ENCODE results near the gene USP49.
"Not testable (repeated sequence)": the region's sequence is repeated elsewhere in the genome, so short reads cannot be mapped to it uniquely, and the experiment has no call there.

Gene USP49
- long read RNA-seq, partial matches to known transcripts: 10 of 35 reads
- long read RNA-seq, other reads (novel, unspliced or antisense): 25 of 35 reads

- Histone ChIP-seq H3K27ac (replicated peaks) (peak within 1 kb of the TSS; percentile 80), H3K4me3 (replicated peaks; ENCODE audit: insufficient read depth, low read length) (peak within 1 kb of the TSS; percentile 76), H3K27me3 (ENCODE audit: insufficient read depth, poor library complexity, severe bottlenecking) (no peaks in the 10 kb centered on the region)
- TF ChIP-seq REST (IDR thresholded peaks at IDR 0.05; ENCODE audit: insufficient replicate concordance, low read depth) (no peak), GABPA (IDR thresholded peaks at IDR 0.05; ENCODE audit: low read depth) (no peak), SPI1 (IDR thresholded peaks at IDR 0.05; ENCODE audit: borderline replicate concordance, low read depth) (no peak), POLR2AphosphoS5 (IDR thresholded peaks at IDR 0.05; ENCODE audit: low read depth) (no peak), CTCF (IDR thresholded peaks at IDR 0.05; ENCODE audit: insufficient read depth, low read length) (no peak)
- peak; percentile 77 to 87 for DNase-seq (ENCODE audit: low read depth in 1 of 2, low spot score in 1 of 2)
Observed at GRCh38 chr6:41895300-41896233, at the start of gene USP49. Gene USP49, minus strand, starts transcription at chr6:41895375. Its CDS starts 88,392 bp downstream, at chr6:41806983.

- no peak for DNase-seq (ENCODE audit: low read depth in 1 of 2, low spot score in 1 of 2)
- H3K27me3 ChIP-seq (ENCODE audit: insufficient read depth, poor library complexity, severe bottlenecking): no peaks in the 10 kb centered on the region
- no peak overlapping the region for H3K4me3 ChIP-seq (replicated peaks; ENCODE audit: insufficient read depth, low read length)
- H3K27ac ChIP-seq (replicated peaks): no peak overlapping the region
- TF ChIP-seq REST (IDR thresholded peaks at IDR 0.05; ENCODE audit: insufficient replicate concordance, low read depth) (no peak), CTCF (IDR thresholded peaks at IDR 0.05; ENCODE audit: insufficient read depth, low read length) (no peak), GABPA (IDR thresholded peaks at IDR 0.05; ENCODE audit: low read depth) (no peak), POLR2AphosphoS5 (IDR thresholded peaks at IDR 0.05; ENCODE audit: low read depth) (no peak), SPI1 (IDR thresholded peaks at IDR 0.05; ENCODE audit: borderline replicate concordance, low read depth) (no peak)
Observed at GRCh38 chr6:41943456-41943855, 48.3 kb upstream of the USP49 start.

GRCh38 chr6:41942882-41943281 lies 47.7 kb upstream of the USP49 start:
- H3K27ac ChIP-seq (replicated peaks); DNase-seq (ENCODE audit: low read depth in 1 of 2, low spot score in 1 of 2); H3K4me3 ChIP-seq (replicated peaks; ENCODE audit: insufficient read depth, low read length); H3K27me3 ChIP-seq (ENCODE audit: insufficient read depth, poor library complexity, severe bottlenecking): not testable (repeated sequence)

- Histone ChIP-seq H3K27ac (replicated peaks) (peak overlapping the region; percentile 60), H3K27me3 (ENCODE audit: insufficient read depth, poor library complexity, severe bottlenecking) (no peaks in the 10 kb centered on the region), H3K4me3 (replicated peaks; ENCODE audit: insufficient read depth, low read length) (peak overlapping the region; percentile 94)
- no peak for DNase-seq (ENCODE audit: low read depth in 1 of 2, low spot score in 1 of 2)
- TF ChIP-seq REST (IDR thresholded peaks at IDR 0.05; ENCODE audit: insufficient replicate concordance, low read depth) (no peak), CTCF (IDR thresholded peaks at IDR 0.05; ENCODE audit: insufficient read depth, low read length) (no peak), POLR2AphosphoS5 (IDR thresholded peaks at IDR 0.05; ENCODE audit: low read depth) (no peak), SPI1 (IDR thresholded peaks at IDR 0.05; ENCODE audit: borderline replicate concordance, low read depth) (no peak), GABPA (IDR thresholded peaks at IDR 0.05; ENCODE audit: low read depth) (no peak)
Observed at GRCh38 chr6:41942067-41942851, 47.1 kb upstream of the USP49 start.
